ENCODE data around the gene PLPPR5.
"Not testable (repeated sequence)": the region's sequence is repeated elsewhere in the genome, so short reads cannot be mapped to it uniquely, and the experiment has no call there.

PLPPR5 gene

DNA sequence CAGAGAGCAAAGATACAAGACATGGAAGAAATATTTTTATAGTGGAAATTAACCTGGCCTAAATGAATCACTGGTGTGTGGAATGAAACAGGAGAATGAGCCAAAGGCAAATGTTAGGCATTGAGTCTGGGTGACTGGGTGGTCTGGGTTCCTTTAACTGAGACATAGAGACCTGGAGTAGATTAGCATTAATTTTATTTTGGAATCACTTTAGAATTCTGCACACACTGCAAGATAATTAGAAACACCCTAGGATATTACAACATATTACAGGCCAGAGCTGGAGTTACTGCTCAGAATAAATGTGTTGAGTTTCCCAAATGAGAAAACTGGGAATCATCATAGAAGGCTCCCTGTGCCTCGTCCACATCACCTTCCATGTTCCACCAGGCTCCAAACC lies 85.5 kb downstream of the PLPPR5 start:
- no peak for DNase-seq (ENCODE audit: low read depth in 2 of 2)

DNA sequence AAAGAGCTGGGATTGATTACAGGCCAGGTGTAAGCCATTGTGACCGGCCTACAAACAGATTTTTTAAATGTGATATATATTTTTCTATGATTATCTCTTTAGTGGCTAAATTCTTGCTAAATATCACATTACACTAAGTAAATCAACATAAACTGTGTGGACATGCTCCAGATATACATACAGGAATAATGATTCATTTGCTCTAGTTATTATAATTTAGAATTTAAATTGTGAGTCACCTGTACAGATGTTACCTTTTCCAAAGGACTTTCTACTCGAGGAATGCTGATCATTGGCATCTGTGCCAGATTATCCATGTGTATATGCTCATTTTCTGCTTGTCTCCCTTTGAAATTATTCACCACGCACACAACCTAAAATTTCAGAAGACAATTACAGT lies 90.1 kb downstream of the PLPPR5 start:
- no peak for DNase-seq (ENCODE audit: low read depth in 2 of 2)

DNA sequence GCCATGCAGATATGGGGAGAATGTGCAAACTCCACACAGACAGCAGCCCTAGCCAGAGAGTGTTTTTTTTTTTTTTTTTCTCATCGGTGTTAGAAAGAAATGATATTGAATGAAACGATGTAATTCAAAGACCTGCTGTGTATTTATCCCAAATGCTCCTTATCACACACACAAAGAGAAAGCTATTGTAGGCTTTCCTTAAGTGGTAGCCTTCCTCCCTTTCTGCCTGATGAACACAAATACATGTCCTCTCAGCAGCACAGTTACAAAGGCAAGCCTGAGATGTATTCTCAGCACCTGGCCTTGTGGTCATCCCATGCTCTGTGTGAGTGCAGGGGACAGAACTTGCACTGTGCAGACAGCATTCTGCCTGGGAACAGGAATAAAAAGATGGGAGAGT lies 93.8 kb downstream of the PLPPR5 start:
- no peak for DNase-seq (ENCODE audit: low read depth in 2 of 2)

DNA sequence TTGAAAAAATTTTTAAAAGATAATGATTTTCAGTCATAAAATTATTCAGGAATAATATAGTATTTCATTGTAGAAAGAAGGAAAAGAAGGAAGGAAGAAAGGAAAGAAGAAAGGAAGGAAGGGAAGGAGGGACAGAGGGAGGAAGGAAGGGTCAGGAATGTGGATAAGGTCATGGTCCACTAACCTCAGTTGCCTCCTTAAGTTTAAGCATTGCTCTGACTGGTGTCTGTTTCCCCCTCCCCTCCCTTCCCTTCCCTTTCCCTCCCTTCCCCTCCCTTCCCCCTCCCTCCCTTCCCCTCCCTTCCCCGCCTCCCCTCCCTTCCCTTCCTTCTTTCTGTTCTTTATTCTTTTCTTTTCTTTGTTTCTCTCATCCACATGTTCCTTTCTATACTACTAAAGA lies 95.7 kb downstream of the PLPPR5 start:
- DNase-seq (ENCODE audit: low read depth in 2 of 2), result no peak

DNA sequence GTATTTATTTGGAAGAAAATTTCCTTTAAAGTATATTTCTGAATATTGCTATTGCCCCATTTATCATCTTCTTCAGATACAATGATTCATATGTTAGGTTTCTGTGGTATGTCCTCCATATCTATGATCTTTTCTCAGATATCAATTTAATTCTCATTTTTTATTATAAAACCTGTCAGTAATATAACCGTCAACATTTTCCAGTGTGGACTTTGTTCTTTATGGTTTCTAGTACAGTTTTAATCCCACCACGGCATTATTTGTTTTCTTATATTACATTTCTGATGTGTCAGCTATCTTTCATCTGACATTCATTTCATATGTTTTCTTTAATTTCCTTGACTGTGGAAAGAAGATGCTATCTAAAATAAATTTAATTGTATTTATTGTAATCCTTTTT lies 97.9 kb downstream of the PLPPR5 start:
- no peak for DNase-seq (ENCODE audit: low read depth in 2 of 2)

DNA sequence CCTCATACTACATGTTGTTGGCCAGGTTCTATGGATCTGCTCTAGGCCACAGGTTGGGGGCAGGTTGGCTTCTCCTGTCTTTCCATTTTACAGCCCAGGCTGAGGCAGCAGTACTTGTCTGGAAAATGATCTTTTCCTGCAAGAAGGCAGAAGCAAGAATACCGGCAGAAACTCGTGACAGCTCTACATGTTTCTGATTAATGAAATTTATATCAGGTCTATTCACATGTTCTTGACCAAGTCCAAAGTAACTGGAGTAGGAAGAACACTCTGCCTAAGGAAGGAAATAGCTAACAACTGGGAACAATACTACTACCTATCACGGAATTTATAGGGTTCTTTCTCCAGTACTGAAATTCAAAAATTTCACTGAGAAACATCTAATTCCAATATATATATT lies 98.3 kb downstream of the PLPPR5 start:
- no peak for DNase-seq (ENCODE audit: low read depth in 2 of 2)

DNA sequence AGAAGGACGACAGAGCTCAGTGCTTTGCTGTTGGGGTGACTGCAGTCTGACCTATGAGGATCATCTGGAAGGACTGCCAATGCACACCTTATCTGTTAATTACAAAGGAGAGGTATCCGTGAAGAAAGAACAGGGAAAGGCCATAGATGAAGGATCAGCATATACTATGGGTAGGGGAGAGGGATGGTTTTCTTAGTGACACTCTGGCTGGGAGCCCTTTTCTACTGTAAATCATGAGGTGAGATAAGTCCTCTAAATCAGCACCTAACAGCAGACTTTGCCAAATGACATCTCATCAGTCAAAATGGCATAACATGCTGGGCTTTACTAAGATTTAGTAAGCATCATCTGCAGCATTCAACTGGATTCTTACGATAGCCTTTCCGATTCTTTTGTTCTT lies 100.0 kb downstream of the PLPPR5 start:
- DNase-seq (ENCODE audit: low read depth in 2 of 2), result no peak

DNA sequence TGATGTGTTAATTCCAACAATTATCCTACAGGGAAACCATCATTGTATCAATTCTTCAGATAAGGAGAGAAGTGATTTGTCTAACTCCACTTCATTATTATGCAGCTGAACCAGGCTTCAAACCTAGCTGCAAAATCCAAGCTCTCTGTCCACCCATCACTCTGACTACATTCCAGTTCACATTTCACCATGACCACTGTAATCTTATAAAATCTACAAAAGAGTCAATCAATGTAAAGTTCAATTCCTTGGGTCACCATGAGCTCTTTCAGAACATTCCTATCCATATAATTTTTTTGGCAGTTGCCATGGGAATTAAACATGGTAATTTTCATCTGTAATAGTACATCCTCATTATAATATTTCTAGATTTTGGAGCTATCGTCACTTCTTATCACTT lies 100.9 kb downstream of the PLPPR5 start:
- DNase-seq (ENCODE audit: low read depth in 2 of 2), result no peak

DNA sequence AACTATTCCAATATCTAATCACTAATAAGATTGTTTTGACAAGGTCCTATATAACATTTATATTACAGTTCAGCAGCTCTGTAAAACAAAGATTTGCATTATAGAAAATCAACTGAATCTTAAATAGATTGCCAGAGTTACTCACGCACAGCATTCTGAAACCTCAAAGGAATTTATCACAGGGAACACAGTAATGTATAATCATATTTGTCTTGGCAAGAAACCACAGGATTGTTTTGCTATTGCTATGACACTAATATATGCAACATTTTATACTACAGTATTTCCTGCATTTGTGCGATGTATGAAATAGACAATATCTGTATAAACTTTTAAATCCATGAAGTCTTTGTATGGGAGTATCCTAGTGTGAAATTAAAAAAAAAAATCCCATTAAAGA lies 101.4 kb downstream of the PLPPR5 start:
- no peak for DNase-seq (ENCODE audit: low read depth in 2 of 2)

DNA sequence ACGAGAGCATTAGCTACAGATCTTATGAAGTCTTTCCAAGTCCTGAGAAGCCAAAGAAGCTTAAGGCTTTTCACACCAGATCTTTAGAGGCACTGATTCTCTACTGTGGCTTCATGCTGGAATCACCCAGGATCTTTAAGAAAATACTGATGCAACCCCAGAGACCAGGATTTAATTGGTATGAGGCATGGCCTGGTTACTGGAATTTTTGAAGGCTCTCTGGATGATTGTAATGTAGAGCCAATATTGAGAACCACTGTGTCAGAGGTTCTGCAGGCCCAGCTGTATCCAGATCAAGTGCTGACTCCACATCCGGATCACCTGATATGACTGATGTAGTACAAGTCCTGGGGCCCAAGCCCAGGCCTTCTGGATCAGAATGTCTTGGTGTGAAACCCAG lies 105.7 kb downstream of the PLPPR5 start:
- no peak for DNase-seq (ENCODE audit: low read depth in 2 of 2)

DNA sequence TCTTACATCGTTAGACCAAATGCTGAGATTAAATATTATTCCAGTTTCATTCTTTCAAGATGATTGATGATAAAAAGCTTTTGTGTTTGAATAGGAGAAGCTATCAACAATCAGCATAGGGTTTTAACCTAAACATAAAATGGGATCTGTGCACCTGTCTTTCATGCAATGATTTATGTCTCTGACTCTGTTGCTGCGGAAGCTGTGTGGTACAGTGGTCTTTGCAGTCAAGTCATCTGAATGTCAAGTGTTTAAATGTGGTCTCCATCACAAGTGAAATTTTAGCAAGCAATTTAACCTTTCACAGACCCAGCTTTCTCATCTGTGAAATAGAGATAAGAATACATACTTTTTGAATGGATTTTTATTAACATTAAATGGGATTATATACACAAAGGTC lies 107.2 kb downstream of the PLPPR5 start:
- no peak for DNase-seq (ENCODE audit: low read depth in 2 of 2)

DNA sequence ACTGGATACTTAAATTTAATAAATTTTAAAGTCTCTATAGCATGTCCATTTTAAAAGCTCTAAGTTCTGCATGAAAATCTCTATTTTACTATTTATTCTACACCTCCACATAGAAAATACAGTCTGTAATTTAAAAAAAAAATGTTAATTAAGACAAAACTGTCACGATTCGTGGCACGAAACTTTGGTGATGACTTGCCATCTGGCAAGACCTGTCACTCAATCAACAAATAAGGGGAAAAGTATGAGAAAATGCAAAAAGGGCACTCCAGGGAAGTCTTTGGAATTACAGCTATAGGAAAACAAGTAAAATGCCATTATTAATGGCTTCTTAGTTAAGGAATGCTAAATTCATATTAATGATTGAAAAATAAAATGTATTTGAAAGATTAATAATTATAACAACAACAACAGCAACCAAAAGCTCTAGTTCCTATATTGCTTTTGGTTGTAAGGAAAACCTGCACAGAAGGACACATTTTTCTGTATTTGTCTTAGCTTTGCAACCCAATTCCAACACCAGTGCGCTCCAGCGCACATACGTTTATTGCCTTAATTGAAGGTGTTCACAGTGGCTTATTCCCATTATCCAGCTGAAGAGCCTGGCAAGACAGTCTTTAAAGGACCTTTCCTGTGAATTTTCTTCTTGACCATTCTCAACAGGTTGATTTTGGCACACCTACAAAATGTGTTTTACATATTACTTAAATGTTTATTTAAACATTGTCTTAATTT lies 107.8 kb downstream of the PLPPR5 start:
- no peak for DNase-seq (ENCODE audit: low read depth in 2 of 2)

DNA sequence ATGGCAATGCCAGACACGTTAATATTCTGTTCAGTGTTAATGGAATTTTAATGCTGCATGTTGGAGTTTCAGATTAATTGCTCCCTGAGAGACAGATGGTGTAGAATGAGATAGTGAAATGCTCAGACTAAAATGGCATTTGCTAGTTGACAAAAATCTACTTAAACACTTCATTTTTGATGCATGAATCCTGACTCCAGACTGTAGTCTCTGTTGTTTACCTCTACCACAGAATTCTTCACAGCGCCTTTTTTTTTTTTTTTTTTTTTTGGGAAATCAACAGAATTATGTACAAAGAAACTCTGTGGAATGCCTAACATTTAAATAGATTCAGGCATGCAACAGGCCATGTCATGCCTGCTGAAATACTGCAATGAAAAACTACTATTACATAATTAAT lies 111.3 kb downstream of the PLPPR5 start:
- DNase-seq (ENCODE audit: low read depth in 2 of 2), result no peak

DNA sequence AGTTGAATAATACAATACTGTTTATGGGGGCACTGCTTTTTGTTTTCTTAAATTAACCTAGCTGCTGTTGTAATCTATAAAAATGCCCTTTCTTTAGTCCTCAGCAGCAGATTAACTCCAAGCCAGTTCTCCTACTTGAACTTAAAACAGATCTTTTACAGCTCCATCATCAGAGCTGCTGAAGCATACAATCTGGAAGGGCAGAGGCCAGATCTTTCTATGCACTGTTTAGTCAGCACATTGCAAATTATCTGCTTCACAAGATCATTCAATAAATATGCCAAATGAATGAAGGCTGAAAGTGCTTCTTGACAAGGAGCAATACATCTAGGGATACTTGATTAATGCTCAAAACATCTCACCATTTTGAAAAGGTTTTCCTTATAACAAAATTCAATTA lies 115.8 kb downstream of the PLPPR5 start:
- DNase-seq (ENCODE audit: low read depth in 2 of 2), result no peak

DNA sequence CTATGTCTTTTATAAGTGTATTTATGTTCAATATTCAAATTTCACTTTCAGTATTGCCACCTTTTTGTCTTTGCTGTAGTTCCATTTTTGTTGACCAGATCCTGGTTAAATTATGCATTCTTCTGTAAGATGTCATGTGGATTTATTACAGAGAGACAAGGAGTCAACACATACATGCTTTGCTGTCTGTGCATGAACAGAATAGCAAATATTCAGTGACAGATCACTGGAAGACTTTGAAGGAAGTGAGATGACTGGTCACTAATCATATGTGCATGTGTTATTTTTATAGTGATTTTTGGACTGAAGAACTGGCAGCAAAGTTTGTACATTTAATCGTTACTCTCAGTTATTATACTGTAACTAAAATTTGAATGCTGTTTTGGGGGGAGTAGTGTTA lies 117.2 kb downstream of the PLPPR5 start:
- no peak for DNase-seq (ENCODE audit: low read depth in 2 of 2)

DNA sequence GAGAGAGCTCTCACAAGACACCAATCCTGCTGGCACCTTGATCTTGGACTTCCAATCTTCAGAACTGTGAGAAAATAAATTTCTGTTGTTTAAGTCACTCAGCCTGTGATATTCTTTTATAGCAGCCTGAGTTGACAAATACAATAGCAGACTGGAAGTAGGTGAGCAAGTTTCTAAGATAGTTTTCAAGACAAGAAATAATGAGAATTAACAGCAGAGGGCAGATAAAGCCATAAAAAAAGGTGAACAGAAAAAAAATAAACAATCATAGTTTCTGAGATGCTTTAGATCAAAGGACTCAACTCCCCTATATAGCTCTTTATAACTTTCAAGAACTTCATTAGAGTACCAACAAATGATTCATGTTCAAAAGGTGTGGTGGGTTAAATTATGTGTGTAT lies 119.8 kb downstream of the PLPPR5 start:
- no peak for DNase-seq (ENCODE audit: low read depth in 2 of 2)

DNA sequence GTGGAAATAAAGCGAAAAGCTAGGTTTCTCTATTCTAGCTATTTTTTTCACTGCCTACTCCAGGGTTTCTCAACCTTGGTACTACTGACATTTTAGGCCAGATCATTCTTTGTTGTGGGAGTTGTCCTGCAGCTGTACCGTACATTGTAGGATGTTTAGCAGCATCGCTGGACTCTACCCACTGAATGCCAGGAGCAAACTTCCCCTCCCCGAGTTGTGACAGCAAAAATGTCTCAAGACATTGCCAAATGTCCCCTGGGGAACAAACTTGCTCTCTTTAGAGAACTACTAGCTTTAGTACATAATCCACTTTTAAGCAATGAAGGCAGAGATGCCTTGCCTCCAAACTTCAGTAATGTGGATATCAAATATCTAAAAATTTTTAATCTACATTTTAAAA lies 122.8 kb downstream of the PLPPR5 start:
- DNase-seq (ENCODE audit: low read depth in 2 of 2), result no peak

DNA sequence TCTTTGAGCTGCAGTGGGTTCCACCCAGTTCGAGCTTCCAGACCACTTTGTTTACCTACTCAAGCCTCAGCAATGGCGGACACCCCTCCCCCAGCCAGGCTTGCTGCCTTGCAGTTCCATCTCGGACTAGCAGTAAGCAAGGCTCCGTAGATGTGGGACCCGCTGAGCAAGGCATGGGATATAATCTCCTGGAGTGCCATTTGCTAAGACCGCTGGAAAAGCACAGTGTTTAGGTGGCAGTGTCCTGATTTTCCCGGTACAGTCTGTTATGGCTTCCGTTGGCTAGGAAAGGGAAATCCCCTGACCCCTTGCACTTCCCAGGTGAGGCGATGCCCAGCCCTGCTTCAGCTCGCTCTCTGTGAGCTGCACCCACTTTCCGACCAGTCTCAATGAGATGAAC lies 123.4 kb downstream of the PLPPR5 start:
- not testable (repeated sequence) for DNase-seq (ENCODE audit: low read depth in 2 of 2)

DNA sequence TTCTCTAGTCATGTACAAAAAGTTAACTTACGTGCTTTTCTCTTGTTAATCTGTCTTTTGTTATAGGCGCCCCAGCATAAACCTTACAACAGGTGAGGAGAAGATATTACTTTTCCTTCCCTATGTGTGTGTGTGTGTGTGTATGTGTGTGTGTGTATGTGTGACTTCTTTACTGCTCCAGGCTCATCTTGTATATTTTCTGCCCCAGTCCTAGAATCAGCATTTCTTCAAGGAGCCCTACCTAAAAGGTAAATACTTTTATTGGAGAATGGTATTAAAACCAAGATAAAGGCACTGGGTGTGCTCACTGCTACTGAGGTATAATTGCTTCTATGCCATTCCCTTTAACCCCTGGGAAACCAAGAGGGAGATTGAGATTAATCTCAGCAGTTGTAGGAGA lies 129.8 kb downstream of the PLPPR5 start:
- no peak for DNase-seq (ENCODE audit: low read depth in 2 of 2)

DNA sequence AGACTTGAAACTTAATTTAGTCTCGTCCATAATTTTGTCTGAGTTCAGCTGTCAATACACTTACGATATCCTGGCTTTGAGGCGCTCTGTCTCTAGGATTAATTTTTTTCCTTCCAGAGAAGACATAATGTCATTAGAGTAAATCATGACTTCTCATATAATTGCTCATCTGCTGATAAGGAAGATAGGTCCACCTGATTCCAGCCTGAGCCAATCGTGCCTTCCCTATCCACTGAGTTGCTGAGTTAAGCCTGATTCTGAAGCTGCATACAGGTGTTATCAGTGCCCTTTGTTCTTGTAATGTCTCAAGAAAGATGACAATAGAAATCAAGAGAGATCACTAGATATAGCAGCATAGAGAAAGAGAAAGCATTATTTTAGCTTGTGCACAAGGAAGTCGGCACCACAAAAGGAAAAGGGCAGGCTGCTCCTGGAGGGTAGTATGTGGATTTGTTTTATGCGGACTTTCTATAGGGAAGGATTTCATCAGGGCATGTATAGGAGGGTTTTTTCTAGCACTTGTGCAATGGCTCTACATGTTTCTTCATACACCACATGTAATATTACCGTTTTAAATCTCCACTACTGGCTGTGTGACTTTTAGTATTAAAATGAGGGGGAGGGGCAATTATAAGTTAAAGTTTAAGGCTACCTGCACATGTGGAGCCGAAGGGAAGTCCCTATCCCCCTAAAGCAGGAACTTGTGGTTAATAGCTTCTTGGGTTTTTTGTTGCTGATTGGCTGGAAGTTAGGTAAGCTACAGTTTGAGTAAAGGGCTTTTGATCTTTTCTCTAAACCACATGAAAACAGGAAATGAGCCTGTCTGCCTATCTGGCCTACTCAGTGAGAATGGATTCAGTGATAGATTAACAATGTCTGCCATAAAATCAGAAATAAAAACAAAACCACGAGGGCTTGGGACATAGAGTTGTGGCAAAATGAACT lies 133.4 kb downstream of the PLPPR5 start:
- peak in 1 of 2 donors; percentile 13 for DNase-seq (ENCODE audit: low read depth in 2 of 2)

DNA sequence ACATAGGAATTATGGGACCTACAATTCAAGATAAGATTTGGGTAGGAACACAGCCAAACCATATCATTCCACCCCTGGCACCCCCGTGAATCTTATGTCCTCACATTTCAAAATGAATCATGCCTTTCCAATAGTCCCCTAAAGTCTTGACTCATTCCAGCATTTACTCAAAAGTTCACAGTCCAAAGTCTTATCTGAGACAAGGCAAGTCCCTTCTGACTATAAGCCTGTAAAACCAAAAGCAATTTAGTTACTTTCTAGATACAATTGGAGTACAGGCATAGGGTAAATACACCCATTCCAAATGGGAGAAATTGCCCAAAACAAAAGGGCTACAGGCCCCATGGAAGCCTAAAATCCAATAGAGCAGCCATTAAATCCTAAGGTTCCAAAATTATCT lies 138.9 kb downstream of the PLPPR5 start:
- no peak for DNase-seq (ENCODE audit: low read depth in 2 of 2)

DNA sequence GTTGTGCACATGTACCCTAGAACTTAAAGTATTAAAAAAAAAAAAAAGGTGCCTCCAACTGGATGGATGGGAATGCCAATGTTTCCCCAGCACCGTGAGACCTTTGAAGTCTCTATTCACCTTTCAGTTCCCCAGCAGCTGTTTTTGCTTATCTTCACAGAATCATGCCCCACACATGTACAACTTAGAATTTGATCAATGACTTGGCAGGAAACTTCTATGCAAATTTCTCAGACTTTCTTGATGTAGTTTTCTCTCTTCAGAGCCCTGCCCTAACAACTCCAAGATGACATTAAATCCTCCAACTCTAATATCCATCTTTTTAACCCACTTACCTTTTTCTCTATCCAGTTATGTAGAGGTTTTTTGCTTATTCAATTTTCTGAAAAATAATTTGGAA lies 144.3 kb downstream of the PLPPR5 start:
- DNase-seq (ENCODE audit: low read depth in 2 of 2), result no peak

DNA sequence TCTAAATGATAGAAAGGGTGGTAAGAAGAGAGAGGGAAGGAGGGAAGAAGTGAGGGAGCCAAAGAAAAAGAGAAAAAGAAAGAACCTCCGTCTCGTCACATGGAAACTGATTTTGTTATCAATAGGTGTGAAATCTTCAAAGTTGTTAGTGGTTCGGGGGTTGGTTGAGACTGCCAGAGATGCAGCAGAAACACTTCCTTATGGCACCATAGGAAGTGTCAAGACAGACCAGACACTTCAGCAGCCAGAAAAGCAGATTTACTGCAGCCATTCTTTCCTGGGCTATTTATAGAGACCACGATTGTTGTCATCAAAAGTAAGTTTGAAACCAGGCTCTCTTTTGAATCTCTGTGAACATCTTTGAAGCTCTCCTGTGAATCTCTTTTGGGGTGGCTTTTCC lies 150.5 kb downstream of the PLPPR5 start:
- no peak for DNase-seq (ENCODE audit: low read depth in 2 of 2)

Data from stimulated activated CD8-positive, alpha-beta memory T cell treated with anti-CD3 and anti-CD28 coated beads, Interleukin-15, amount 100 ng/mL, for 4 hours (primary cell).